C4-2B (cell line): ENCODE data around the gene SHC2.

ENCODE experiments used
- H3K27ac ChIP-seq: fragments of 450-650 bp; 2 replicates; pipeline ENCODE4 v1.5.1; 2017
- CTCF ChIP-seq: fragments of 450-650 bp; conservative IDR thresholded peaks from 2 replicates; pipeline ENCODE4 v1.5.1; 2017; ENCODE audit warnings: mild to moderate bottlenecking
- ZFX ChIP-seq: fragments of 450-650 bp; IDR thresholded peaks from 2 replicates; pipeline ENCODE4 v1.6.1; 2017

Gene SHC2

GRCh38 chr19:373391-374182 is 87.2 kb downstream of the SHC2 start:
- H3K27ac ChIP-seq = no peak overlapping the region
- TF ChIP-seq CTCF = no peak
- no peak for TF ChIP-seq ZFX

GRCh38 chr19:372306-372890 is 88.4 kb downstream of the SHC2 start:
- H3K27ac ChIP-seq = no peak overlapping the region
- TF ChIP-seq CTCF (no peak), ZFX (no peak)

GRCh38 chr19:371501-372168 is 89.2 kb downstream of the SHC2 start:
- no peak overlapping the region for H3K27ac ChIP-seq

GRCh38 chr19:370641-371330 is 90.0 kb downstream of the SHC2 start:
- TF ChIP-seq CTCF (no peak), ZFX (no peak)

More at GRCh38 chr19:371501-372168, 89.2 kb downstream of the SHC2 start:
- TF ChIP-seq CTCF = no peak
- TF ChIP-seq ZFX = no peak

GRCh38 chr19:369876-370275 is 91.0 kb downstream of the SHC2 start:
- TF ChIP-seq CTCF (no peak), ZFX (no peak)
- H3K27ac ChIP-seq = no peak overlapping the region

More at GRCh38 chr19:370641-371330, 90.0 kb downstream of the SHC2 start:
- no peak overlapping the region for H3K27ac ChIP-seq

GRCh38 chr19:369256-369655 is 91.6 kb downstream of the SHC2 start:
- no peak overlapping the region for H3K27ac ChIP-seq
- TF ChIP-seq CTCF (no peak), ZFX (no peak)

- no peak overlapping the region for H3K27ac ChIP-seq
- no peak for TF ChIP-seq CTCF
- TF ChIP-seq ZFX = no peak
Observed at GRCh38 chr19:368630-369024, 92.2 kb downstream of the SHC2 start.
